Effector memory CD4-positive, alpha-beta T cell (primary cell): ENCODE results near the gene TTC9B.
"Not testable (repeated sequence)": the region's sequence is repeated elsewhere in the genome, so short reads cannot be mapped to it uniquely, and the experiment has no call there.

Experiments used
- DNase-seq, 3 donors: peaks; one replicate each; pipeline ENCODE4 v3.0.0-alpha.2; 2020
- H3K27ac ChIP-seq: 2 replicates; pipeline ENCODE4 v1.7.0; 2013; ENCODE audit warnings: mild to moderate bottlenecking, low read length, moderate library complexity; ENCODE audit not compliant: insufficient read depth, poor library complexity, severe bottlenecking
- H3K27me3 ChIP-seq: replicated peaks from 2 replicates; pipeline ENCODE4 v1.7.0; 2013; ENCODE audit warnings: mild to moderate bottlenecking, low read length; ENCODE audit not compliant: insufficient read depth, control insufficient read depth, poor library complexity, severe bottlenecking
- H3K36me3 ChIP-seq: 2 replicates; pipeline ENCODE4 v1.7.0; 2013; ENCODE audit warnings: mild to moderate bottlenecking, low read length, moderate library complexity; ENCODE audit not compliant: control insufficient read depth, insufficient read depth
- H3K4me1 ChIP-seq: 2 replicates; pipeline ENCODE4 v1.7.0; 2013; ENCODE audit warnings: low read length, mild to moderate bottlenecking; ENCODE audit not compliant: control insufficient read depth, insufficient read depth, poor library complexity, severe bottlenecking
- H3K4me3 ChIP-seq: 2 replicates; pipeline ENCODE4 v1.7.0; 2013; ENCODE audit warnings: low read length, low read depth, mild to moderate bottlenecking; ENCODE audit not compliant: insufficient read depth, poor library complexity, severe bottlenecking
- H3K9me3 ChIP-seq: 2 replicates; pipeline ENCODE4 v1.7.0; 2013; ENCODE audit warnings: mild to moderate bottlenecking, low read length, moderate library complexity; ENCODE audit not compliant: control insufficient read depth

The TTC9B gene

DNA sequence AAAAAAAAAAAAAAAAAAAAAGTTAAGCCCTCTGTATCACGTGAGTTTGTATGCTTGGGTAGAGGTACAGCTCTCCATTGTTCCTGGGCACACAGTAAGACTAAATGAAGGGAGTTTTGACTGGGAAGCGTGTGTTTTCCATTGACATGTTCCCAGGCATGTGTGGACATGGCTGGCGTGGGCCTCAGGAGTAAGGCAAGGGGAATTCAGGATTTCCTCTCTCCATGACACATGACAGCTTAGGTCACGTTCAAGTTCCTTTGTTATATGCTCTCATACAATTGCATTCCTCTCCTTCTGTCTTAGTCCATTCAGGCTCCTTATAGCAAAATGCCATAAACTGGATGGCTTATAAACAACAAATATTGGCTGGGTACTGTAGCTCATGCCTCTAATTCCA is 44.1 kb downstream of the TTC9B start:
- Histone ChIP-seq H3K27me3 (no peaks in the 10 kb centered on the region), H3K9me3 (no peaks in the 10 kb centered on the region), H3K27ac (no peak overlapping the region), H3K36me3 (no peaks in the 10 kb centered on the region), H3K4me3 (no peak overlapping the region), H3K4me1 (no peaks in the 10 kb centered on the region)
- DNase-seq, result no peak

DNA sequence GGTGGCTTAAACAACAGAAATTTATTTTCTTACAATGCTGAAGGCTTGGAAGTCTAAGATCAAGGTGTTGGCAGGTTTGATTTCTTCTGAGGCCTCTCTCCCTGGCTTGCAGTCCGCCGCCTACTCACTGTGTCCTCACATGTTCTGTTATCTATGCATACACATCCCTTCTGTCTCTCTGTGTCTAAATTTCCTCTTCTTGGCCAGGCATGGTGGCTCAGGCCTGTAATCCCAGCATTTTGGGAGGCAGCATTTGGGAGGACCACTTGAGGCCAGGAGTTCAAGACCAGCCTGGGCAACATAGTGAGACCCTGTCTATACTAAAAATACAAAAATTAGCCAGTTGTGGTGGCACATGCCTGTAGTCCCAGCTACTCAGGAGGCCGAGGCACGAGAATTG is 46.9 kb downstream of the TTC9B start:
- not testable (repeated sequence) for H3K27ac ChIP-seq, DNase-seq, H3K27me3 ChIP-seq, H3K36me3 ChIP-seq, H3K9me3 ChIP-seq, H3K4me3 ChIP-seq, H3K4me1 ChIP-seq

DNA sequence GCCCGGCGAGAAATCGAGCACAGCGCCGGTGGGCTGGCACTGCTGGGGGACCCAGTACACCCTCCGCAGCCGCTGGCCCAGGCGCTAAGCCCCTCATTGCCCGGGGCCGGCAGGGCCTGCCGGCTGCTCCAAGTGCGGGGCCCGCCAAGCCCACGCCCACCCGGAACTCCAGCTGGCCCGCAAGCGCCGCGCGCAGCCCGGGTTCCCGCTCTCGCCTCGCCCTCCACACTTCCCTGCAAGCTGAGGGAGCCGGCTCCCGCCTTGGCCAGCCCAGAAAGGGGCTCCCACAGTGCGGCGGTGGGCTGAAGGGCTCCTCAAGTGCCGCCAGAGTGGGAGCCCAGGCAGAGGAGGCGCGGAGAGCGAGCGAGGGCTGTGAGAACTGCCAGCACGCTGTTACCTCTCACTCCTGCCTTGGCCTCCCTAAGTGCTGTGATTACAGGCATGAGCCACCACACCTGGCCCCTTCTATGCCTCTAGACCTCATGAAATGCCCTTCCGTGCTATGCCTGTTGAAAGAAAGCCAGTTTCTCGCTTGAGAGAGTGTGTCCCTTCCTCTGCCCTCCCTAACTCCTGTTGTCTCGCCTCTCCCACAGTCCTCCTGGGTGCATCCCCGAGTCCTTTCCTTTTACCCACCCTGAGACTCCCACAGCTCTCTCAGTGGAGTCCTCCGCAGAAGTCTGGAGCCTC is 47.7 kb downstream of the TTC9B start:
- not testable (repeated sequence) for H3K9me3 ChIP-seq, H3K27ac ChIP-seq, H3K4me1 ChIP-seq, H3K36me3 ChIP-seq, DNase-seq, H3K27me3 ChIP-seq, H3K4me3 ChIP-seq

DNA sequence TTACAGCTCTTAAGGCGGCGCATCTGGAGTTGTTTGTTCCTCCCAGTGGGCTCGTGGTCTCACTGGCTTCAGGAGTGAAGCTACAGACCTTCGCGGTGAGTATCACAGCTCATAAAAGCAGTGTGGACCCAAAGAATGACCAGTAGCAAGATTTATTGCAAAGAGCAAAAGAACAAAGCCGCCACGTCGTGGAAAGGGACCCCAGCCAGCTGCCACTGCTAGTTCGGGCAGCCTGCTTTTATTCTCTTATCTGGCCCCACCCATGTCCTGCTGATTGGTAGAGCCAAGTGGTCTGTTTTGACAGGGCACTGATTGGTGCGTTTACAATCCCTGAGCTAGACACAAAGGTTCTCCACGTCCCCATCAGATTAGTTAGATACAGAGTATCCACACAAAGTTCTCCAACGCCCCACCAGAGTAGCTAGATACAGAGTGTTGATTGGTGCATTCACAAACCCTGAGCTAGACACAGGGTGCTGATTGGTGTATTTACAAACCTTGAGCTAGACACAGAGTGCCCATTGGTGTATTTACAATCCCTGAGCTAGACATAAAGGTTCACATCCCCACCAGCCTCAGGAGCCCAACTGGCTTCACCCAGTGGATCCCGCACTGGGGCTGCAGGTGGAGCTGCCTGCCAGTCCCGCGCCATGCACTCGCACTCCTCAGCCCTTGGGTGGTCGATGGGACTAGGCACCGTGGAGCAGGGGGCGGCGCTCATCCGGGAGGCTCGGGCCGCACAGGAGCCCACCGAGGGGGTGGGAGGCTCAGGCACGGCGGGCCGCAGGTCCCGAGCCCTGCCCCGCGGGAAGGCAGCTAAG is 48.5 kb downstream of the TTC9B start:
- DNase-seq, H3K4me1 ChIP-seq, H3K27ac ChIP-seq, H3K4me3 ChIP-seq, H3K27me3 ChIP-seq, H3K9me3 ChIP-seq, H3K36me3 ChIP-seq: not testable (repeated sequence)
